Natural killer cell treated with Interleukin-12 subunit alpha and Interleukin-12 subunit beta and Interleukin-15 and Interleukin-18, amount 100 ng/mL, for 72 hours (primary cell): Measurements from ENCODE around the gene OR56A5. TPM values are rescaled to one million over a fixed set of nuclear protein-coding genes. Genes with fewer than 3 reads are reported as not detected.
"Not testable (repeated sequence)": the region's sequence is repeated elsewhere in the genome, so short reads cannot be mapped to it uniquely, and the experiment has no call there.

Source experiments
- ATAC-seq, 2 donors: fragments of 150-1000 bp; cut with Tn5 transposase in 1 of 2; sonication (Bioruptor Pico), chemical (Tn5 transposase) in 1 of 2; 2 replicates each; pipeline ENCODE4 v1.10.0; 2021
- DNase-seq: peaks from one replicate; pipeline ENCODE4 v3.0.0; 2022; ENCODE audit warnings: low spot score
- H3K27ac Mint-ChIP-seq, 2 donors: 1 replicate in 1 of 2; 2 replicates in 1 of 2; pipeline ENCODE4 v1.8.0; 2022; ENCODE audit warnings: mixed read lengths in 2 of 2, mild to moderate bottlenecking in 1 of 2, moderate library complexity in 1 of 2
- H3K27me3 Mint-ChIP-seq, 2 donors: 1 replicate in 1 of 2; 2 replicates in 1 of 2; pipeline ENCODE4 v1.8.0; 2022; ENCODE audit warnings: mixed read lengths in 2 of 2
- H3K36me3 Mint-ChIP-seq: one replicate; pipeline ENCODE4 v1.8.0; 2022; ENCODE audit warnings: mixed read lengths
- H3K4me1 Mint-ChIP-seq, 2 donors: 1 replicate in 1 of 2; 2 replicates in 1 of 2; pipeline ENCODE4 v1.8.0; 2022; ENCODE audit warnings: low read depth in 2 of 2, mixed read lengths in 2 of 2, mild to moderate bottlenecking in 1 of 2
- H3K4me3 Mint-ChIP-seq: one replicate; pipeline ENCODE4 v1.8.0; 2022; ENCODE audit warnings: mixed read lengths
- H3K9me3 Mint-ChIP-seq: 2 replicates; pipeline ENCODE4 v1.8.0; 2022; ENCODE audit warnings: mixed read lengths
- total RNA-seq, 2 donors: library from RNA; stranded (reverse); gene quantifications; one replicate each; pipeline ENCODE4 v1.2.3, GENCODE V29; 2022

Gene OR56A5
- total RNA-seq, 2 donors from 2014 or later, result not detected

GRCh38 chr11:5966958-5967357 lies 1.3 kb downstream of the OR56A5 start:
- no peak for DNase-seq
- H3K9me3 Mint-ChIP-seq, result peaks cover 5% of the 10 kb centered on the region
- H3K27ac Mint-ChIP-seq, result no peak overlapping the region
- H3K4me1 Mint-ChIP-seq, result no peaks in the 10 kb centered on the region
- ATAC-seq, result no peak
- peaks cover 17 to 40% of the 10 kb centered on the region in 2 donors for H3K27me3 Mint-ChIP-seq
- H3K36me3 Mint-ChIP-seq, result peaks cover 13% of the 10 kb centered on the region
- H3K4me3 Mint-ChIP-seq, result no peak overlapping the region

- DNase-seq, H3K4me1 Mint-ChIP-seq, H3K9me3 Mint-ChIP-seq, H3K27me3 Mint-ChIP-seq, ATAC-seq, H3K4me3 Mint-ChIP-seq, H3K27ac Mint-ChIP-seq: not testable (repeated sequence)
- H3K36me3 Mint-ChIP-seq, result peaks cover 13% of the 10 kb centered on the region
Observed at GRCh38 chr11:5960704-5961320, 7.5 kb downstream of the OR56A5 start.

- ATAC-seq (no peak), DNase-seq (no peak)
- Mint-ChIP-seq H3K27me3 (peaks cover 15 to 21% of the 10 kb centered on the region in 2 donors), H3K9me3 (no peaks in the 10 kb centered on the region), H3K4me3 (no peak overlapping the region), H3K4me1 (no peaks in the 10 kb centered on the region), H3K27ac (no peak overlapping the region), H3K36me3 (no peaks in the 10 kb centered on the region)
Observed at GRCh38 chr11:5955586-5955985, 12.7 kb downstream of the OR56A5 start.

GRCh38 chr11:5941951-5942350 lies 26.3 kb downstream of the OR56A5 start, which contains the start of gene OR56A3:
Gene OR56A3 (plus strand): TSS chr11:5942251. CDS start chr11:5947347, 5,096 bp downstream.
- Mint-ChIP-seq H3K27me3 (peaks cover 11 to 29% of the 10 kb centered on the region in 2 donors), H3K27ac (no peak within 1 kb of the TSS), H3K4me1 (no peaks in the 10 kb centered on the region), H3K36me3 (no peaks in the 10 kb centered on the region), H3K9me3 (no peaks in the 10 kb centered on the region), H3K4me3 (no peak within 1 kb of the TSS)
- DNase-seq, result no peak
- ATAC-seq, result no peak

- no peaks in the 10 kb centered on the region for H3K9me3 Mint-ChIP-seq
- H3K27me3 Mint-ChIP-seq, result peaks cover 11 to 29% of the 10 kb centered on the region in 2 donors
- H3K27ac Mint-ChIP-seq, result no peak overlapping the region
- DNase-seq (no peak), ATAC-seq (no peak)
- H3K4me1 Mint-ChIP-seq, result no peaks in the 10 kb centered on the region
- no peaks in the 10 kb centered on the region for H3K36me3 Mint-ChIP-seq
- H3K4me3 Mint-ChIP-seq, result no peak overlapping the region
Observed at GRCh38 chr11:5940748-5941147, 27.5 kb downstream of the OR56A5 start.

GRCh38 chr11:5938603-5938965 lies 29.7 kb downstream of the OR56A5 start:
- no peak overlapping the region for H3K4me3 Mint-ChIP-seq
- no peaks in the 10 kb centered on the region for H3K9me3 Mint-ChIP-seq
- no peak for ATAC-seq
- no peaks in the 10 kb centered on the region for H3K36me3 Mint-ChIP-seq
- no peaks in the 10 kb centered on the region for H3K4me1 Mint-ChIP-seq
- no peak overlapping the region for H3K27ac Mint-ChIP-seq
- peaks cover 6 to 16% of the 10 kb centered on the region in 2 donors for H3K27me3 Mint-ChIP-seq
- DNase-seq, result no peak

- DNase-seq, result no peak
- H3K4me1 Mint-ChIP-seq, result no peaks in the 10 kb centered on the region
- no peaks in the 10 kb centered on the region for H3K9me3 Mint-ChIP-seq
- H3K27me3 Mint-ChIP-seq, result peaks cover 6 to 14% of the 10 kb centered on the region in 2 donors
- no peak overlapping the region for H3K27ac Mint-ChIP-seq
- H3K4me3 Mint-ChIP-seq, result no peak overlapping the region
- no peak for ATAC-seq
- H3K36me3 Mint-ChIP-seq, result no peaks in the 10 kb centered on the region
Observed at GRCh38 chr11:5937868-5938602, 30.3 kb downstream of the OR56A5 start.

GRCh38 chr11:5933116-5933515 lies 35.2 kb downstream of the OR56A5 start:
- H3K27ac Mint-ChIP-seq, result no peak overlapping the region
- DNase-seq, result no peak
- no peaks in the 10 kb centered on the region for H3K27me3 Mint-ChIP-seq
- H3K9me3 Mint-ChIP-seq, result peaks cover 6% of the 10 kb centered on the region
- ATAC-seq, result no peak
- no peak overlapping the region for H3K4me3 Mint-ChIP-seq
- no peaks in the 10 kb centered on the region for H3K4me1 Mint-ChIP-seq
- no peaks in the 10 kb centered on the region for H3K36me3 Mint-ChIP-seq

- peaks cover 6% of the 10 kb centered on the region for H3K9me3 Mint-ChIP-seq
- ATAC-seq, result no peak
- no peaks in the 10 kb centered on the region for H3K36me3 Mint-ChIP-seq
- H3K27ac Mint-ChIP-seq, result no peak overlapping the region
- H3K4me1 Mint-ChIP-seq, result no peaks in the 10 kb centered on the region
- DNase-seq, result no peak
- no peaks in the 10 kb centered on the region for H3K27me3 Mint-ChIP-seq
- H3K4me3 Mint-ChIP-seq, result no peak overlapping the region
Observed at GRCh38 chr11:5932671-5933070, 35.6 kb downstream of the OR56A5 start.

- Mint-ChIP-seq H3K27ac (no peak overlapping the region), H3K9me3 (peaks cover 6% of the 10 kb centered on the region), H3K27me3 (no peaks in the 10 kb centered on the region), H3K4me1 (no peaks in the 10 kb centered on the region), H3K36me3 (no peaks in the 10 kb centered on the region), H3K4me3 (no peak overlapping the region)
- DNase-seq (no peak), ATAC-seq (peak in 1 of 2 donors; percentile 17)
Observed at GRCh38 chr11:5931061-5931460, 37.2 kb downstream of the OR56A5 start.

- Mint-ChIP-seq H3K27me3 (no peaks in the 10 kb centered on the region), H3K36me3 (no peaks in the 10 kb centered on the region), H3K4me1 (no peaks in the 10 kb centered on the region), H3K9me3 (peaks cover 10% of the 10 kb centered on the region), H3K27ac (no peak overlapping the region), H3K4me3 (no peak overlapping the region)
- ATAC-seq (no peak), DNase-seq (no peak)
Observed at GRCh38 chr11:5930614-5931013, 37.7 kb downstream of the OR56A5 start.

- Mint-ChIP-seq H3K27ac (no peak overlapping the region), H3K4me3 (no peak overlapping the region), H3K36me3 (no peaks in the 10 kb centered on the region), H3K4me1 (no peaks in the 10 kb centered on the region), H3K9me3 (peaks cover 10% of the 10 kb centered on the region), H3K27me3 (no peaks in the 10 kb centered on the region)
- ATAC-seq (no peak), DNase-seq (no peak)
Observed at GRCh38 chr11:5929571-5930368, 38.5 kb downstream of the OR56A5 start.

- no peaks in the 10 kb centered on the region for H3K36me3 Mint-ChIP-seq
- peaks cover 10% of the 10 kb centered on the region for H3K9me3 Mint-ChIP-seq
- DNase-seq, result no peak
- H3K27me3 Mint-ChIP-seq, result peaks cover 0 to 6% of the 10 kb centered on the region in 2 donors
- no peak overlapping the region for H3K4me3 Mint-ChIP-seq
- no peaks in the 10 kb centered on the region for H3K4me1 Mint-ChIP-seq
- no peak for ATAC-seq
- no peak overlapping the region for H3K27ac Mint-ChIP-seq
Observed at GRCh38 chr11:5928811-5929210, 39.5 kb downstream of the OR56A5 start.

GRCh38 chr11:5928271-5928670 lies 40.0 kb downstream of the OR56A5 start:
- Mint-ChIP-seq H3K9me3 (peaks cover 10% of the 10 kb centered on the region), H3K36me3 (no peaks in the 10 kb centered on the region), H3K27ac (no peak overlapping the region), H3K4me3 (no peak overlapping the region), H3K4me1 (no peaks in the 10 kb centered on the region), H3K27me3 (peaks cover 0 to 6% of the 10 kb centered on the region in 2 donors)
- ATAC-seq, result no peak
- DNase-seq, result no peak
